ENCODE data around the gene TUT1.

DNA sequence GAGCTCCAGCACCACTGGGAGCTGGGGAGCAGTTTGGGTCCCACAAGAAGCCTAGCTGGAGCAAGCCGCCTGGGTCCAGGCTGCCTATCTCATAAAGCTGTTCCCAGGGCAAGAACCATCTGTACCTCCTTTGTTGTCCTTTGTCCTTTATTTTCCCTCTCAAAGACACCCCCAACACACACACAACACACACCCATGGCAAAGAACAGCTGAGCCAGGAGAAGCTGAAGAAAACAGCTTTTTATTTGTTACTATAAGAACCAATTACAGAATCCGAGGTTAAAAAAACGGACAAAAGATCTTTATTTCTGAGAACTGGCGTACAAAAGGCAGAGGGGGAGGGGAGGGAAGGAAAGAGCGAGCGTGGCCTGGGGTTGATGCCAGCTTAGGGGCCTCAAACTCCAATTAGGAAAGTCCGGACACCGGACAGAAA lies 1.7 kb upstream of the TUT1 start:
- TF ChIP-seq CTCF (IDR thresholded peaks at IDR 0.05) (no peak), POLR2A (IDR thresholded peaks at IDR 0.05) (no peak)
